ENCODE results near the gene LRRC4.

LRRC4 gene

DNA sequence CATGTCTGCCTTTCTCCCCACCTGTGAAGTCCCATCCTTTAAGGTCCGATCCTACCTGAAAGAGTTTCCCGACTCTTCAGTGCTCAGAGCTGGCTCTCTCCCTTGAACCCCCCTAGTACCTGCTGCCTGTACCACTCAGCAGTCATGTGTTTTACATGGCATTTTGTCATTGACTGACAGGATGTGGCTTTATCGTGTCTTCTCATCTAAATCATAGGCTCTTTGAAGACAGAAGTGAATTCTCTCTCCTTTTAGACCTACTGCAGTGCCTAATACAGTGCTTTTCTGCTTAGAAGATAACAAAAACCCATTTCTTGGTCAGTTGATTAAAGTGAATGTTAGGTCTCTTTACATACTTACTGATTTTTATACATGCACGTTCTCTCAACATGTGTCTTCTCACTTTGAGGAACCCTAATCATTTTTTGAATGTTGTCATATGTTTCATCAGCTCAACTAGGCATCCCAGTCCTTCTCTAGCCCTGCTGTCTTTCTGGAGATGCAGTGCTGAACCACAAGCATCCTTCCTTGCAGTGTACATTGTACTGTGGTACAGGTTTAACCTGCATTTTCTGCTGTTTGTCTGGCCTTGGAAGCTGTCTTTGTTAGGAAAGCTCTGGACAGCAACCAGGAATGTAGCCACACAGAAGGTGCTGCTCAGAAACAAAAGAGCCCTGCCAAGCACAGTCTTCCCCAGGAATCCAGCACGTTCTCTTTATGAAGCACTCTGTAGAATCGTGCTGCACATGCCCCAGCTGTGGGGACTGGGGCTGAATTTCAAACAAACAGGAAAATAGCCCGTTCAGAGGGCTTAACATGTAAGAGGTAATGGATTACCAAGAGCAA lies 28.1 kb upstream of the LRRC4 start:
- ChIA-PET CTCF (interaction anchor here (0.6 kb wide), 1 partner anchor 1153 kb away, joined by 3 read pairs; no protein-coding TSS in a partner anchor), POLR2A (no interaction called here)
- no peak overlapping the region for H3K4me3 ChIP-seq (ENCODE audit: low read depth, low read length)
- peaks cover 0 to 2% of the 10 kb centered on the region in 2 experiments; a peak in 1 of 3 replicates for H3K36me3 ChIP-seq (ENCODE audit: control insufficient read depth in 2 of 2, insufficient read depth in 1 of 2, low read length in 2 of 2)
- H3K4me1 ChIP-seq (ENCODE audit: control insufficient read depth, insufficient read depth, low read length) = no peaks in the 10 kb centered on the region
- TF ChIP-seq BCL11A (tag by site-specific recombination; IDR thresholded peaks at IDR 0.05; ENCODE audit: low read depth) (no peak), ZNF777 (tag by site-specific recombination; IDR thresholded peaks at IDR 0.05; ENCODE audit: borderline replicate concordance) (no peak), ZNF585B (tag by site-specific recombination; IDR thresholded peaks at IDR 0.05) (no peak), ZNF521 (tag by site-specific recombination; IDR thresholded peaks at IDR 0.05) (no peak), ZNF558 (tag by site-specific recombination; IDR thresholded peaks at IDR 0.05) (no peak)
- TF ChIP-seq, protein P1, sequence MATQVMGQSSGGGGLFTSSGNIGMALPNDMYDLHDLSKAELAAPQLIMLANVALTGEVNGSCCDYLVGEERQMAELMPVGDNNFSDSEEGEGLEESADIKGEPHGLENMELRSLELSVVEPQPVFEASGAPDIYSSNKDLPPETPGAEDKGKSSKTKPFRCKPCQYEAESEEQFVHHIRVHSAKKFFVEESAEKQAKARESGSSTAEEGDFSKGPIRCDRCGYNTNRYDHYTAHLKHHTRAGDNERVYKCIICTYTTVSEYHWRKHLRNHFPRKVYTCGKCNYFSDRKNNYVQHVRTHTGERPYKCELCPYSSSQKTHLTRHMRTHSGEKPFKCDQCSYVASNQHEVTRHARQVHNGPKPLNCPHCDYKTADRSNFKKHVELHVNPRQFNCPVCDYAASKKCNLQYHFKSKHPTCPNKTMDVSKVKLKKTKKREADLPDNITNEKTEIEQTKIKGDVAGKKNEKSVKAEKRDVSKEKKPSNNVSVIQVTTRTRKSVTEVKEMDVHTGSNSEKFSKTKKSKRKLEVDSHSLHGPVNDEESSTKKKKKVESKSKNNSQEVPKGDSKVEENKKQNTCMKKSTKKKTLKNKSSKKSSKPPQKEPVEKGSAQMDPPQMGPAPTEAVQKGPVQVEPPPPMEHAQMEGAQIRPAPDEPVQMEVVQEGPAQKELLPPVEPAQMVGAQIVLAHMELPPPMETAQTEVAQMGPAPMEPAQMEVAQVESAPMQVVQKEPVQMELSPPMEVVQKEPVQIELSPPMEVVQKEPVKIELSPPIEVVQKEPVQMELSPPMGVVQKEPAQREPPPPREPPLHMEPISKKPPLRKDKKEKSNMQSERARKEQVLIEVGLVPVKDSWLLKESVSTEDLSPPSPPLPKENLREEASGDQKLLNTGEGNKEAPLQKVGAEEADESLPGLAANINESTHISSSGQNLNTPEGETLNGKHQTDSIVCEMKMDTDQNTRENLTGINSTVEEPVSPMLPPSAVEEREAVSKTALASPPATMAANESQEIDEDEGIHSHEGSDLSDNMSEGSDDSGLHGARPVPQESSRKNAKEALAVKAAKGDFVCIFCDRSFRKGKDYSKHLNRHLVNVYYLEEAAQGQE (tag by site-specific recombination; IDR thresholded peaks at IDR 0.05) = no peak
- H3K27ac ChIP-seq (ENCODE audit: extremely low read depth, low read depth, low read length) = no peak overlapping the region
- H3K9me3 ChIP-seq (ENCODE audit: control insufficient read depth, insufficient read depth, low read depth, low read length) = no peaks in the 10 kb centered on the region

DNA sequence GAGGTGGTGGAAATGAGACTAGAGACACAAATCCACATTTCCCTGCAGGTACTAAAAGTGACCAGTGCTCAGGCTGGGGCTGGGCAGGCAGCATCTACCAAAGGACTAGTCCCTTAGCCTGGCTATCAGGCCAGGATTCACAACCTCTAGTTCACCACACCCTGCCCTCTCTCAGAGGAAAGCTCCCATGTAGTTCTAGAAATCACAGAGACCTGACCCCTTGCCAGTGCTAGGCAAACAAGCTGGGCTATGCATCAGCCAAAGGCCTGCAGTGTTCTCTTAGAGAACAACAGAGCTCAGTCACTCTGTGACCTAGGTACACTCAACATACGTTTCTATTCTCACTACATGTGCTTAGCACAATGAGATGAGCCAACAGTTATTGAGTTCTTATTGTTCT lies 26.7 kb upstream of the LRRC4 start:
- Histone ChIP-seq H3K4me3 (ENCODE audit: low read depth, low read length) (no peak overlapping the region), H3K27ac (ENCODE audit: extremely low read depth, low read depth, low read length) (no peak overlapping the region), H3K4me1 (ENCODE audit: control insufficient read depth, insufficient read depth, low read length) (no peaks in the 10 kb centered on the region), H3K9me3 (ENCODE audit: control insufficient read depth, insufficient read depth, low read depth, low read length) (no peaks in the 10 kb centered on the region), H3K36me3 (ENCODE audit: control insufficient read depth in 2 of 2, insufficient read depth in 1 of 2, low read length in 2 of 2) (peaks cover 0 to 2% of the 10 kb centered on the region in 2 experiments; a peak in 1 of 3 replicates)
- TF ChIP-seq ZNF571 (tag by site-specific recombination; IDR thresholded peaks at IDR 0.05) (no peak), ZBTB17 (tag by site-specific recombination; IDR thresholded peaks at IDR 0.05) (no peak), SP2 (tag by site-specific recombination; IDR thresholded peaks at IDR 0.05) (no peak), ZNF2 (tag by site-specific recombination; IDR thresholded peaks at IDR 0.05) (no peak)
- TF ChIP-seq, protein P2, sequence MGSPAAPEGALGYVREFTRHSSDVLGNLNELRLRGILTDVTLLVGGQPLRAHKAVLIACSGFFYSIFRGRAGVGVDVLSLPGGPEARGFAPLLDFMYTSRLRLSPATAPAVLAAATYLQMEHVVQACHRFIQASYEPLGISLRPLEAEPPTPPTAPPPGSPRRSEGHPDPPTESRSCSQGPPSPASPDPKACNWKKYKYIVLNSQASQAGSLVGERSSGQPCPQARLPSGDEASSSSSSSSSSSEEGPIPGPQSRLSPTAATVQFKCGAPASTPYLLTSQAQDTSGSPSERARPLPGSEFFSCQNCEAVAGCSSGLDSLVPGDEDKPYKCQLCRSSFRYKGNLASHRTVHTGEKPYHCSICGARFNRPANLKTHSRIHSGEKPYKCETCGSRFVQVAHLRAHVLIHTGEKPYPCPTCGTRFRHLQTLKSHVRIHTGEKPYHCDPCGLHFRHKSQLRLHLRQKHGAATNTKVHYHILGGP (tag by site-specific recombination; IDR thresholded peaks at IDR 0.05) = no peak
- TF ChIP-seq, protein P3, sequence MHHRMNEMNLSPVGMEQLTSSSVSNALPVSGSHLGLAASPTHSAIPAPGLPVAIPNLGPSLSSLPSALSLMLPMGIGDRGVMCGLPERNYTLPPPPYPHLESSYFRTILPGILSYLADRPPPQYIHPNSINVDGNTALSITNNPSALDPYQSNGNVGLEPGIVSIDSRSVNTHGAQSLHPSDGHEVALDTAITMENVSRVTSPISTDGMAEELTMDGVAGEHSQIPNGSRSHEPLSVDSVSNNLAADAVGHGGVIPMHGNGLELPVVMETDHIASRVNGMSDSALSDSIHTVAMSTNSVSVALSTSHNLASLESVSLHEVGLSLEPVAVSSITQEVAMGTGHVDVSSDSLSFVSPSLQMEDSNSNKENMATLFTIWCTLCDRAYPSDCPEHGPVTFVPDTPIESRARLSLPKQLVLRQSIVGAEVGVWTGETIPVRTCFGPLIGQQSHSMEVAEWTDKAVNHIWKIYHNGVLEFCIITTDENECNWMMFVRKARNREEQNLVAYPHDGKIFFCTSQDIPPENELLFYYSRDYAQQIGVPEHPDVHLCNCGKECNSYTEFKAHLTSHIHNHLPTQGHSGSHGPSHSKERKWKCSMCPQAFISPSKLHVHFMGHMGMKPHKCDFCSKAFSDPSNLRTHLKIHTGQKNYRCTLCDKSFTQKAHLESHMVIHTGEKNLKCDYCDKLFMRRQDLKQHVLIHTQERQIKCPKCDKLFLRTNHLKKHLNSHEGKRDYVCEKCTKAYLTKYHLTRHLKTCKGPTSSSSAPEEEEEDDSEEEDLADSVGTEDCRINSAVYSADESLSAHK (tag by site-specific recombination; IDR thresholded peaks at IDR 0.05) = no peak
- CTCF ChIA-PET = interaction anchor here (1.2 to 1.3 kb wide), 2 partner anchors 12 to 150 kb away, joined by 4 read pairs; no protein-coding TSS in a partner anchor
- POLR2A ChIA-PET = no interaction called here

DNA sequence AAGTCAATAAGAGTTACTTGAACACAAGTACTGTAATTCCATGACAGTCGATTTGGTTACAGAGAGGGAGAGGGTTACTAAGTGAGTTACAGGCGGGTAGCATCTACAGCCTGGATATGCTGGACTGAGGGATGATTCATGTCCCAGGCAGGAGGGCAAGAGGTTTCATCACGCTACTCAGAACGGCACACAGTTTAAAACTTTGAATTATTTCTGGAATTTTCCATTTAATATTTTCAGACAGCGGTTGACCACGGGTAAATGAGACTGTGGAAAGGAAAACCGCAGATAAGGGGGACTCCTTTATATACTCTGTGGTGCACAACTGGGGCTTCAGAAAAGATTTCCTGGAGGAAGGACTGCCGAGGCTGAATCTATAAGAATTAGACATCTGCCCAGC lies 25.7 kb upstream of the LRRC4 start:
- H3K4me3 ChIP-seq (ENCODE audit: low read depth, low read length) = no peak overlapping the region
- no peaks in the 10 kb centered on the region for H3K4me1 ChIP-seq (ENCODE audit: control insufficient read depth, insufficient read depth, low read length)
- no peak overlapping the region for H3K27ac ChIP-seq (ENCODE audit: extremely low read depth, low read depth, low read length)
- H3K9me3 ChIP-seq (ENCODE audit: control insufficient read depth, insufficient read depth, low read depth, low read length) = no peaks in the 10 kb centered on the region
- POLR2A ChIA-PET = no interaction called here
- peaks cover 0 to 2% of the 10 kb centered on the region in 2 experiments; a peak in 1 of 3 replicates for H3K36me3 ChIP-seq (ENCODE audit: control insufficient read depth in 2 of 2, insufficient read depth in 1 of 2, low read length in 2 of 2)
- CTCF ChIA-PET = no interaction called here
- TF ChIP-seq ZNF596 (tag by site-specific recombination; IDR thresholded peaks at IDR 0.05) (no peak), ZNF354C (tag by site-specific recombination; IDR thresholded peaks at IDR 0.05; ENCODE audit: borderline replicate concordance, low read depth) (no peak), ZNF768 (tag by site-specific recombination; IDR thresholded peaks at IDR 0.05) (no peak), ZNF248 (tag by site-specific recombination; IDR thresholded peaks at IDR 0.05) (no peak), EGR2 (tag by site-specific recombination; IDR thresholded peaks at IDR 0.05; ENCODE audit: low read depth) (no peak), GFI1B (tag by site-specific recombination; IDR thresholded peaks at IDR 0.05) (no peak), ZNF514 (tag by site-specific recombination; IDR thresholded peaks at IDR 0.05) (no peak), ZNF510 (tag by site-specific recombination; IDR thresholded peaks at IDR 0.05; ENCODE audit: insufficient replicate concordance) (no peak)
- TF ChIP-seq, protein P4, sequence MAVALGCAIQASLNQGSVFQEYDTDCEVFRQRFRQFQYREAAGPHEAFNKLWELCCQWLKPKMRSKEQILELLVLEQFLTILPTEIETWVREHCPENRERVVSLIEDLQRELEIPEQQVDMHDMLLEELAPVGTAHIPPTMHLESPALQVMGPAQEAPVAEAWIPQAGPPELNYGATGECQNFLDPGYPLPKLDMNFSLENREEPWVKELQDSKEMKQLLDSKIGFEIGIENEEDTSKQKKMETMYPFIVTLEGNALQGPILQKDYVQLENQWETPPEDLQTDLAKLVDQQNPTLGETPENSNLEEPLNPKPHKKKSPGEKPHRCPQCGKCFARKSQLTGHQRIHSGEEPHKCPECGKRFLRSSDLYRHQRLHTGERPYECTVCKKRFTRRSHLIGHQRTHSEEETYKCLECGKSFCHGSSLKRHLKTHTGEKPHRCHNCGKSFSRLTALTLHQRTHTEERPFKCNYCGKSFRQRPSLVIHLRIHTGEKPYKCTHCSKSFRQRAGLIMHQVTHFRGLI (tag by site-specific recombination; IDR thresholded peaks at IDR 0.05) = no peak

Measured in HEK293 (cell line).